Upper lobe of left lung (tissue), 4 donors: Measurements from ENCODE around the gene ZNF436.

Experiments
- CTCF ChIP-seq, 6 experiments: fragments of 450-650 bp in 4 of 6; fragments of 200-600 bp in 2 of 6; sonication (generic) in 2 of 6; IDR thresholded peaks; one replicate each; pipeline ENCODE4 v1.5.1; 2016 to 2019; ENCODE audit warnings: antibody characterized with exemption in 6 of 6
- POLR2A ChIP-seq, 4 donors: fragments of 450-650 bp; IDR thresholded peaks; one replicate each; pipeline ENCODE4 v1.5.1; 2016 to 2017; ENCODE audit warnings: antibody characterized with exemption in 4 of 4, mild to moderate bottlenecking in 2 of 4
- POLR2AphosphoS5 ChIP-seq, 2 donors: sonication (generic); formaldehyde crosslinking; IDR thresholded peaks; one replicate each; pipeline ENCODE4 v1.5.1; 2017; ENCODE audit warnings: antibody characterized with exemption in 2 of 2

GRCh38 chr1:23369335-23370013 is at the start of gene ZNF436:
- TF ChIP-seq CTCF (IDR thresholded peaks at IDR 0.05), result no peak
- no peak for TF ChIP-seq POLR2A (IDR thresholded peaks at IDR 0.05)
- peak in 1 of 2 donors; percentile 40 for TF ChIP-seq POLR2AphosphoS5 (IDR thresholded peaks at IDR 0.05)
